GM21381 (cell line): ENCODE data around the gene PAX3.
"Not testable (repeated sequence)": the region's sequence is repeated elsewhere in the genome, so short reads cannot be mapped to it uniquely, and the experiment has no call there.

ENCODE experiments used
- ATAC-seq: cut with Tn5 transposase; IDR thresholded peaks from one replicate; pipeline ENCODE4 v1.9.1; 2021; ENCODE audit warnings: mild to moderate bottlenecking, moderate library complexity; ENCODE audit not compliant: unreplicated experiment

Gene PAX3

GRCh38 chr2:222217712-222218111 is 81.1 kb downstream of the PAX3 start:
- ATAC-seq: no peak

GRCh38 chr2:222214885-222215284 is 83.9 kb downstream of the PAX3 start:
- no peak for ATAC-seq

GRCh38 chr2:222213049-222213448 is 85.7 kb downstream of the PAX3 start:
- no peak for ATAC-seq

- ATAC-seq: no peak
These were observed 86.2 kb downstream of the PAX3 start for GRCh38 chr2:222212571-222212970.

- ATAC-seq: no peak
These were observed 90.6 kb downstream of the PAX3 start for GRCh38 chr2:222208010-222208690.

GRCh38 chr2:222205136-222205535 is 93.7 kb downstream of the PAX3 start:
- no peak for ATAC-seq

GRCh38 chr2:222203041-222203440 is 95.8 kb downstream of the PAX3 start:
- no peak for ATAC-seq

- no peak for ATAC-seq
These were observed 102.6 kb downstream of the PAX3 start for GRCh38 chr2:222196159-222196558.

- no peak for ATAC-seq
These were observed 104.1 kb downstream of the PAX3 start for GRCh38 chr2:222194669-222195068.

- no peak for ATAC-seq
These were observed 105.3 kb downstream of the PAX3 start for GRCh38 chr2:222193328-222193983.

- ATAC-seq: no peak
These were observed 118.2 kb downstream of the PAX3 start for GRCh38 chr2:222180619-222181018.

GRCh38 chr2:222179592-222179991 is 119.2 kb downstream of the PAX3 start:
- ATAC-seq: no peak

GRCh38 chr2:222178450-222178849 is 120.3 kb downstream of the PAX3 start:
- ATAC-seq: no peak

- ATAC-seq: no peak
These were observed 121.9 kb downstream of the PAX3 start for GRCh38 chr2:222176890-222177289.

GRCh38 chr2:222174450-222174849 is 124.3 kb downstream of the PAX3 start:
- no peak for ATAC-seq

- ATAC-seq: no peak
These were observed 129.5 kb downstream of the PAX3 start for GRCh38 chr2:222169346-222169745.

GRCh38 chr2:222167762-222168161 is 131.0 kb downstream of the PAX3 start:
- ATAC-seq: no peak

- no peak for ATAC-seq
These were observed 137.9 kb downstream of the PAX3 start for GRCh38 chr2:222160944-222161343.

GRCh38 chr2:222160125-222160524 is 138.7 kb downstream of the PAX3 start:
- no peak for ATAC-seq

- no peak for ATAC-seq
These were observed 139.6 kb downstream of the PAX3 start for GRCh38 chr2:222159221-222159620.

- not testable (repeated sequence) for ATAC-seq
These were observed 143.7 kb downstream of the PAX3 start for GRCh38 chr2:222155003-222155664.
